GM19372 (cell line): ENCODE measurements around the gene CACNA1A.
"Not testable (repeated sequence)": the region's sequence is repeated elsewhere in the genome, so short reads cannot be mapped to it uniquely, and the experiment has no call there.

Experiments
- ATAC-seq: cut with Tn5 transposase; IDR thresholded peaks from one replicate; pipeline ENCODE4 v1.9.1; 2021; ENCODE audit warnings: mild to moderate bottlenecking, low read depth, moderate library complexity; ENCODE audit not compliant: unreplicated experiment

Gene CACNA1A

DNA sequence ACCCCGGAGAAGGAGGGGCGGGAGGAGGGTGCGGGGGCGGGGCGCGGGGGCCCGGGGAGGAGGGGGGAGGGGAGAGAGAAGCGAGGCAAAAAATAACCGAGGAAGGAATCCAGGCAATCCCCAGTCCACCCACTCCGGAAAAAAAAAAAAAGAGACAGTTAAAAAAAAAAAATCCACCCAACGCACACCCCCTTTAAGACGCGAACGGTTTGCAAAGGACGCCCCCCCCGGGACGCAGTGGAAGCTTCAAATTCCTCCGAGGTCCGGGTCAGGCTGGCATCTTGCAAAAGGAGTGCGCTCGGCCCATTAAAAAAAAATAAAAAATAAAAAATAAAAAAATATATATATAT is at the start of gene CACNA1A:
TSS of gene CACNA1A (minus strand) at position 9 of the 350 bp plus-strand sequence. CDS start 255 bp downstream, outside the sequence.
- ATAC-seq = no peak

DNA sequence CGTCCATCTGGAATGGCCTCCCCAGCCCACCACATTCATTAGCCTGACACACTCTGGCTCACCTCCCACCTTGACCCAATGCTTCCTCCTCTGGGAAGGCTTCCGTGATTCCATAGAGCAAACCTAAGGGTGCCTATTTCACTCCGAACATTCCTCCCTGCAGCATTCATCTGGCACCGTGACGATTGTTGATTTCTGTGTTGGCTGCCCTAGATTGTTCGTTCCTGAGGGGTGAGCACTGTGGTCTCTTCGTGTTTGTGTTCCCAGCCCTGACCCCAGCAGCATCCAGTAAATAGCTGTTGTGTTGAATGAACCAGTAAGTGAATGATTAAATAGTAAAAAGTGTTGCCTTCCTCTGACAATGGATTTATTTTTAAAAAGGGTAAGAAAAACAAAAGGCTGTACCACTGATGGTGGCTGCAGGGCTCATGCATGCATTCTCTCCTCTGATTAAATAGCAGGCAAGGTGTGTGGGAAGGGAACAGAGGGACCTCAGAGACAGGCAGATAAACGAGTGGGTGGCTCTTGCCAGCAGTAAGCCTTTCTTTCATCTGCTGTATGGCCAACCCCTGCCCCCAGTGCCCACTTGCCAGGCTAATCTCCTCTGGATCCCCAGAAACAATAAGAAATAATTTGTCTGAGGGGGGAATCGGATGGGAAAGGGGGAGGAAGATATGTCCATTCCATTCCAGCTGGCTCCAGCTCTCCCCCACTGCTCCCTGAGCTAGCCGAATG is 48.4 kb upstream of the CACNA1A start:
- ATAC-seq = no peak

DNA sequence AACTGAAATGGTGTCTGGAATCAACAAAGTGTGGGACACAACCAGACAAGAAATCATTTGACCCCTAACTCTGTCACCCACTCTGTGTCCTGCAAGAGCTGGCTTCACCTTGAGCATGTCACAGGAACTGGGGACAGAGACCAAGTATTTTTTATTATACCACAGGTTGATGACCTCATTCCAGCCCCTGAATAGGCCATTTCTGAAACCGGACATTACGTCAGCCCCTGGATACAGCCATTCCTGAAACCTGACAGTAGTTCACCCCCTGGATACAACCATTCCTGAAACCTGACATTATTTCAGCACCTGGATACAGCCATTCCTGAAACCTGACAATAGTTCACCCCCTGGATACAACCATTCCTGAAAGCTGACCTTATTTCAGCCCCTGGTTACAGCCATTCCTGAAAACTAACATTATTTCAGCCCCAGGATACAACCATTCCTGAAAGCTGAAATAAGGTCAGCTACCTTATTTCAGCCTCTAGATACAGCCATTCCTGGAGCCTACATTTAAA is 47.7 kb upstream of the CACNA1A start:
- no peak for ATAC-seq

DNA sequence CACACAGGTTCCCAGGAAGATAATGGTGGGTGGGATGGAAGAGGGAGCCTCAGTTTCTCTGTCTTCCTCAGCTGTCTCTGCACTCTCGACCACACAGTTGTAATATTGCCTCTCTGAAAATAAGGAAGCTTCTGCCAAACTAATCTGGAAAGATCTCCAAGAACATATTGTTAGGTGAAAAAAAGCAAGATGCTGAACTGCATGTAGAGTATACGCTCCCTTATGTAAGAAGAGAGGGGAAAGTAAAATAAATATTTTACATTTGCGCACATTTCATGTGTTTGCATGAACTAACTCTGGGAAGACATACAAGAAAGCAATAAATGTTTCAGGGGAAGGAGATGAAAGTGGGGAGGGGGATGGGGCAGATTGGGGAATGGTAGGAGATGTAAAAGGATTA is 41.9 kb upstream of the CACNA1A start:
- ATAC-seq = no peak

DNA sequence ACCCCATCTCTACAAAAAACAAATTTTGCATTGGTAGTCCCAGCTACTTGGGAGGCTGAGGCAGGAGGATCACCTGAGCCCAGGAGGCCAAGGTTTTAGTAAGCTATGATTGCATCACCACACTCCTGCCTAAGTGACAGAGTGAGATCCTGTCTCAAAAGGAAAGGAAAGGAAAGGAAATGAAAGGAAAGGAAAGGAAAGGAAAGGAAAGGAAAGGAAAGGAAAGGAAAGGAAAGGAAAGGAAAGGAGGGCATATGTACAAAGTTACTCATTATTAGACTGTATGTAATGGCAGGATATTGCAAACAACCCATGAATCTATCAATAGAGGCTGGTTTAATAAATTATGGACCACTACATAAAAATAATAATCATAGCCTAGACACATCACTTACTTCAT is 40.8 kb upstream of the CACNA1A start:
- ATAC-seq = no peak

DNA sequence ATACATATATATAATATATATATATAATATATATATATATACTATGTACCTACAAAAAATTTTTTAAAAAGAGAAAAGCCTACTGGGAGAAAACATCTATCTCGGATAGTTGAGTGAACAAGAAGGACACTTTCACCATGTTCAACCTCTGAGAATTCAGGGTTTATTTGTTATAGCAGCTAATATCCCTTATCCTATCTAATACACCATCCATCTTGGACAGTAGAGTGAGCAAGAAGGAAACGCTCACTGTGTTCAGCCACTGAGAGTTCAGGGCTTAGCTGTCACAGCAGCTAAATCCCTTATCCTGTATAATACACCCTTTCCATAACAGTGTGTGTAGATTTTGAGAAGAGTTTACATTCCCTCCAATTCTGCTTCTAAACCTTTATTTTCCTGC is 38.1 kb upstream of the CACNA1A start:
- ATAC-seq = no peak

DNA sequence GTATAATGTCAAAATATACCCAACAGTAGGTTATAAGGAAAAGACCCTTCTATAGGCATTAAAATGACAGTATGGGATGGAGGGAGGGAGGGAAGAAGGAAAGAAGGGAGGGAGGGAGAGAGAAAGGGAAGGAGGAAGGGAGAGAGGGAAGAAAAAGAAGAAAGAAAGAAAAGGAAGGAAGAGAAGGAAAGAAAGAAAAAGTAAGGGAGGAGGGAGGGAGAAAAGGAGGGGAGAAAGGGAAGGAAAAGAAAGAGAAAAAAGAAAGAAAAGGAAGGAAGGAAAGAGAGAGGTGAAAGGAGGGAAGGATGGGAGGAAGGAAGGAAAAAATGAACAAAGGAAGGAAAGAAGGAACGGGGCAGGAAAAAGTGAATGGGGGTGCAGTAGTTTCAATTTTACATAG is 35.3 kb upstream of the CACNA1A start:
- ATAC-seq = no peak

DNA sequence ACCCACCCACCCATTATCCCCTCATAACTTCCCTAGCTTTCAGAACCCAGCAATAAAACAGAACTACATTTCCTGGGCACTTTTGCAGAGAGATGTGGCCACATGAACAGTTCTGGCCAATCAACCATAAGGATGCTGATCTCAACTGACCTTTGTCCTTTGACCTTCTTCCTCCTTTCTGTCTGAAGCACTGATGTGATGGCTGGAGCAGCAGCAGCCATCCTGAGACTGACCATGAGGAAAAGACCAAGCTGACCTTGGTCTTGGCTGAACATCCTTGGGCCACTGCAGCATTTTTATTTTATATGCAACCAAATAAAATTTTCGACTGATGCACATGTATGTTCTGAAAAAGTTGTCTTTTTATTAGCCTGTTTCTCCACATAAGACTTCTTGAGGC is 33.1 kb upstream of the CACNA1A start:
- no peak for ATAC-seq

DNA sequence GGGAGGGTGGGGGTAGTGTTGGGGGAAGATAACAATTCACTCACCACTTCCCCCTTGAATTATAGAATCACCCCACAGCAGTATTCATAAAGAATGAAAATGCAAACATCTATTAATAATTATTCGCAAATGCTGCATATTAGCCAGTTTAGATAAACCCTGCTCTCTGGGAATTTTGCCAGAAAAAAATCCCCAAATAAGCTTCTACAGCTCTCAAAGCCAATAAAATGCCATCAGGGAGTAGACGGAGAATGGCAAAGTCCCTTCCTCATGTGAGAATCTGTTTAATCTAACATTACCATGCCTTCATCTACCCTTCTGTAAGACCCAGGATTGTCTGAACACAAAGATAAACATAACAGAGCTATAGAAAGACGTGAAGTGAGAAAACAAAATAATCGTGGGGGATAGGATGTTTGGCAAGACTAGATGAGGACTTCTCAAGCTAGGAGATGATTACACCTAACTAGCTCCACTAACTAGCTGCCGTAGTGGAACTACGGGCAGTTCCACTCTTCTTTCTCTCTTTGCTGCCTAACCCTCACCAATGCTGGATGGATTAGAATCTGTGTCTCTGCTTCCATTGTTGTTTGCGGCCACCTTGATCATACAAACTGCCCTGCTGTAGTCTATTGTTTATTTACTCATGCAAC is 32.4 kb upstream of the CACNA1A start:
- no peak for ATAC-seq

DNA sequence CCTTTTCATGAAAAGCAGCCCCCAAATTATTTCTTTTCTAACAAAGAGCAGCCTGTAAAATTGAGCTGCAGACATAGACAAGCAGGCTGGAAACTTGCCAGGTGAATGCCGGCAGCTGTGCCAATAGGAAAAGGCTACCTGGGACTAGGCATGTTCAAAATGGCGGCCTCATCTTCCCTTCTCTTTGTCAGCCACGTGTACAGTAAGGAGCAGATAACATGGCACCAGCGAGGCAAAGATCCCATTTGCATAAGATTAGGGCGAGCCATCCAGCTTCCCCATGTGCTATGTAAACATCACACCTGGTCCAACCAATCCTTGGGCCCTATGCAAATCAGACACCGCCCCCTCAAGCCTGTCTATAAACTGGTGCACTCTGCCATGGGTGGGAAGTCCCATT is 31.2 kb upstream of the CACNA1A start:
- no peak for ATAC-seq

DNA sequence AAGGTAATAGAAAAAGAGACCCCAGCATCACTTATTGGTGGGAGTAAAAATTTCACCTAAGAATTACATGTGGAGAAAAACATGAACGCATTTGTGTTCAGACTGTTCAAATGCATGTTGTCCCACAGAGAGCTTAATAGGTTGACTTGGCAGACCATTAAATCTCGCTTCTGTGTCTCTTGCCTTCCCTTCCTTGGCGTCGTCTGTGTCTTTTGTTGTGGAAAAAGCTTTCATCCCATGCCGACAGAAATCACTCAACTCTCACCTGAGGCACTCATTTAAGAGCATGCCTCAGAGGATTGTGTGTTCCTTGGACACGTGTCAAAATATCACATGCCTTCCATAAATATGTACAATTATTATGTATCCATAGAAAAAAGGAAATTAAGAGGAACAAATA is 24.4 kb upstream of the CACNA1A start:
- ATAC-seq = no peak

DNA sequence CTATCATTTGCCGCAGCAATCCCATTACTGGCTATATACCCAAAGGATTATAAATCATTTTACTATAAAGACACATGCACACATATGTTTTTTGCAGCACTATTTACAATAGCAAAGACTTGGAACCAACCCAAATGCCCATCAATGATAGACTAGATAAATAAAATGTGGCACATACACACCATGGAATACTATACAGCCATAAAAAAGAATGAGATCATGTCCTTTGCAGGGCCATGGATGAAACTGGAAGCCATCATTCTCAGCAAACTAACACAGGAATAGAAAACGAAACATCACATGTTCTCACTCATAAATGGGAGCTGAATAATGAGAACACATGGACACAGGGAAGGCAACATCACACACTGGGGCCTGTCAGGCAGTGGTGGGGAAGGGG is 23.4 kb upstream of the CACNA1A start:
- not testable (repeated sequence) for ATAC-seq

DNA sequence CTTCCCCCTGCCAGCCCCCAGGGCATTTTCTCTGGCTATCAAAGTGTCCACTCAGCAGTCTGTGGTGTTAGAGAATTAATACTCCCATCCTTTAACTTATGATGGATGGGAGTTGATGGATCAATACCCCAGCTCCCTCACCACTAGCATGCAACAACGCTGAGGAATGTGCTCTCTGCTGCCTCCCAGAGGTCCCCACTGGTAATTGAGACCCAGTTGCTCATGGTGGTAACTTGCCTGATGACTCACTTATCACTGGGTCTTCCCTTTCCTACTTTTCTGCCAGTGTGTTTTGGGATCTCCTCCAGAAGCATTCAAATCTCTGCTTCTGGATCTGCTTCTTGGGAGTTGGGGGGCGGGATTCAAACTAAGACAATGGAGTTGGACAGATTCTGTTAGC is 20.3 kb upstream of the CACNA1A start:
- ATAC-seq = no peak

DNA sequence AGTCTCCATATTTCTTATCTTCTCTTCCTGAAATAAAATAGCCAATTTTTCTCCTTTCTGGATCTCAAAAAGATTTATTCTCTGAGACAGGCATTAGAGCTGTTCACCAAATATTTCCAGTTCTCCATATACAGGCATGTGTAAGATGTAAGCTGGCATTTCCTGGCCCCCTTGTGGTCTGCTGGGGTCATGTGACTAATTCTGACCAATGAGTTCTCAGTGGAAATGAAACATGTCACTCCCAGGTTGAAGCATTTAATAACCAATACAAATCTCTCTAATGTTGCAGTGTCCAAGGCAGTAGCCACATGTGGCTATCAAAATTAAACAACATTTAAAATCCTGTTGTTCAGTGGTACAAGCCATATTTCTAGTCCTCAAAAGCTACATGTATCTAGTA is 14.8 kb upstream of the CACNA1A start:
- ATAC-seq = no peak

DNA sequence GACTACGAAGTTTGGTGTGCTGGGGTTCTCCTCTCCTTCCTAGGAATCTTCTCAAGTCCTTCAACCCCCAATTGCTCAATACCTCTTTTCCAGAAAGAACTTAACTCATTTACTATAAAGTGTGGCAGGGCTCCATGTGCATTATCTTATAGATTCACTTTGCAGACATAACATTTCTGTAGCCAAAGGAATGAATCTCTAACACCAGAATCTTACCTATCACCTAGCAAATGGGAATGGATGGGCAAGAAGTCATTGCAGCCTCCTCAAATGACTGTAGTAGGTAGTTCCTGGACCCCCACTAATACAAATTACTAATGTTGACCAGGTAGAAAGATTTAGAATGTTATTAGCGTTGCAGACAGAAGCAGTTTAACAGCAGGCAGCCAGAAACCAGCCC is 5.7 kb upstream of the CACNA1A start:
- ATAC-seq = no peak

DNA sequence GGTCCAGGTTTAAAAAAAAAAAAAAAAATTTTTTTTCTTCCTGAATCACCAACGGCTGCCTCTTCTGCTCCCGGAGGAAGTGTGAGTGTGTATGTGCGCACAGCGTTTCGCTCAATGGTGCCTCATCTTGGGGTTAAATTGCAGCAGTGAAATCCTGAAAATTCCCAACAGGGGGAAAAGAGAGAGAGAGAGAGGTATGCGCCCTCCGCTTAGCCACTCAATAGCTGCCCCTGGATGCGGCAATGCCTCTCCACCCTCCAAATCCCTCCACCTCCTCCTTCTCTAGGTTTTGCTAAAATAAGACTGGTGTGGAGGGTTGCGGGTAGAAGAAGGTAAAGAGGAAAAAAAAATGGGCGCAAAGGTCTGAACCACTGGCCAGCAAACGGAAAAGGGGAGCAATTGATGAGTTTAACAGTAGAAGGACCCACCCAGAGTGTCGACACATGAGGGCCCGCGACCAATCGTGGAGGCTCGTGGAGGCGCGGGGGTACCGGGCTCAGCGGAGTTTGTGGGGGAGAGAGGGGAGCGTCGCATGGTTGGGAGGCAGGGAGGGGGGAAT is 853 bp upstream of the CACNA1A start:
- ATAC-seq = no peak

DNA sequence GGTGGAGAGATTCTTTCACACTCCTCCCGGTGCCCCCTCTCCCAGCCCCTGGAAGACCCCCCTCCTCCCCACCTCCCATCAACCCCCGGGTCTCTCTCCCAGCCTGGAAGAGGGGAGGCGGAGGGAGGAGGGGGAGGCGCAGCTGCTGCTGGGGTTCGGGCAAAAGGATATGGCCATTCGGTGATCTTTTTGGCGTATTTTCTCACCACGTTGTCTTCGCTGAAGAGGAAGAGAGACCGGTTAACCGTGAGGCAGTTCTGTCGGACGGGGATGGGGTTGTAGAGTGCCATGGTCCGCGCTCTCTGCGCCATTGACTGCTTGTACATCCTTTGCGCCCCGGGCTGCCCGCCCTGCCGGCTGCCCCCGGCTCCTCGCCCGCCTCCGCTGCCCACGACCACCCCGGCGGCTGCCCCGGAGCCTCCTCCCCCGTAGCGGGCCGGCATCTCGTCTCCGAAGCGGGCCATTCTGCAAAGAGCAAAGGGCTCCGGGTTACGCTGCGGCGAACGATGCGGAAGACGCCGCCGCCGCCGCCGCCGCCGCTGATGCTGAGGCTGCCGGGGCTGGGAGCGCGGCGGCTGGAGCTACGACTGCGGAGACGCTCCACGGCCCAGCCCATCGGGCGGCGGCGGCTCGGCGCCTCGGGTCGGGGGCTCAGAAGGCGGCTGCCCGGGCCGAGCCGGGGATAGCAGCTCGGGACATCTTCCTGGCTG is 363 bp downstream of the CACNA1A start:
- ATAC-seq = no peak

DNA sequence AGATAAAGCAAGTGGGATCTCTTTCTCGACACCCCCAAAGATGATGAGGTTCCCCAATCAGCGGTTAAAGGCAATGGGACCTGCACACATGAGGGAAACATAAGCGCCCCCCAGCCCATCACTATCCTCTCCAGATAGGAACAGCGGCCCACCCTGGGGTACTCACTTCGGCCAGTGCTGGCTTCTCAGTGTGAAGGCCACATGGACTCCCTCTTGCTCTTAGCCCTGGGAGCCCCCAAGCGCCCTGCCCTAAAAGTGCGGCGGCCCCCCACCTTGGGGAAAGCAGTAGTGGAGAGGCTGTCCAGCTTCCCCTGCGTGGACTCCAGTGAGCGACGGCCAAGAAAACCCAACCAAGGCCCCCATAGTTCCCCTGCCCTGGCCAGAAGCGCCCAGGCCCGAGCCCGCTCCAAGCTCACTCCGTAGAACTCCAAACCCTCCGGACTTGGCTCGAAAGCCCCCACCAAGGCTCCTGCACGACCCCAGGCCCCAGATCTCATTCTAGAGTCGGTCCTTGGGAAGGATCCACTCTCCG is 1.0 kb downstream of the CACNA1A start:
- no peak for ATAC-seq

DNA sequence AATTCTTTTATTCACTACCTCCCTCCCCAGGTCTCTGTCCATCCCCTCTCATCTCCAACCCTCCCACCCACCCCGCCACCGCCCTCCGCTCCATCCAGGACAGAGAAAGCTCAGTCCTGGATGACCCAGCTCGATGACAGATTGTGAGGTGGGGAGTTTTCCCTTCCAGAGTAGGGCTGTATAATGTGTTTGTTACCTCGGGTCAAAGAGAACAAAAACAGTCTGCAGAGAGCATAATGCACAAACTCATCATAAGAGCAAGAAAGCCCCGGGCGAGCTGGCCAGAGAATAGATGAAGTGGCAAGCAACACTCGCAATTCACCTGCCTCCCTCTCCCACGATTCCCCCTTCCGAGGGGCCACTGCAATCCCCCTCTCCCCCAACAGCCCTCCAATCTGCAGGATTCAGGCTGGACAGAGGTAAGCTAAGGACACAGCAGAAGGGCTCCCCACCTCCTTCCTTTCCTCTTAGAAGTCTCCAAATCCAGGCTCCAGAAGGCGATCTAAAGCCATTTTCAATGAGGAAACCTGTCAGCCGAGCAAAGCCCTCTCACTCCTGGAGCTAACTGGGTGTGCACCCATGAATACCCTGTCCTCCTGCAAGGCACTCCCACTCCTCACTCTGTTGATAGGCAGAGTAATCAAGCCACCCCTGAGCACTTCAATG is 2.6 kb downstream of the CACNA1A start:
- ATAC-seq = no peak

DNA sequence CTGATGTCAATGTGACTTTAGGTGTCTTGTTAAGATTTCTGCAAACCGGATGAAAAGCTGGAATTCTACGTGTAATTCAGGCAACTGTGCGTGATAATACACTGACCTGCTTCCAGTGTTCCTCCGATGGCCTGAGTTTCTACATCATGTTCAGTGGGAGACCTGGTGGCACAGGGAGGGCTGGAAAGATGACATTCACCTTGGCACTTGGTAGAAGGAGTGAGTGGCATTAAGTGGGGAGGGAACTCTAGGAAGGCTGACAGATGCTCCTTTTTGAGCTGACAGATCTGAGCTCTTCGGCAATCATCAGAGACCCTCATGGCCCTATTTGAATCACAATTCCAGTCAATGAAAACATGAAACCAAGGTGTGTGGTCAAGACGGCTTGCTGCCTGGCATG is 4.0 kb downstream of the CACNA1A start:
- ATAC-seq = no peak
